ENCODE data around the gene SUPT3H.

Gene SUPT3H

DNA sequence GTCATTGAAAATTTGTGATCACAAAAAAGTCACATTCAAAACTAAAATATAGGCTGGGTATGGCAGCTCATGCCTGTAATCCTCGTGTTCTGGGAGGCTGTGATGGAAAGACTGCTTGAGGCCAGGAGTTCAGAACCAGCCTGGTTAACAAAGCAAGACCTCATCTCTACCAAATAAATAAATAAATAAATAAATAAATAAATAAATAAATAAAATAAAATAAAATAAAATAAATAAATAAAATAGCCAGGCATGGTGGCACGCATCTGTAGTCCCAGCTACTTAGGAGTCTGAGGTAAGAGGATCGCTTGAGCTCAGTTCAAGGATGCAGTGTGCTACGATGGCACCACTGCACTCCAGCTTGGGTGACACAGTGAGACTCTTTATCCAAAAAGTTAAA, 392.7 kb downstream of the SUPT3H start:
- DNase-seq = no peak

DNA sequence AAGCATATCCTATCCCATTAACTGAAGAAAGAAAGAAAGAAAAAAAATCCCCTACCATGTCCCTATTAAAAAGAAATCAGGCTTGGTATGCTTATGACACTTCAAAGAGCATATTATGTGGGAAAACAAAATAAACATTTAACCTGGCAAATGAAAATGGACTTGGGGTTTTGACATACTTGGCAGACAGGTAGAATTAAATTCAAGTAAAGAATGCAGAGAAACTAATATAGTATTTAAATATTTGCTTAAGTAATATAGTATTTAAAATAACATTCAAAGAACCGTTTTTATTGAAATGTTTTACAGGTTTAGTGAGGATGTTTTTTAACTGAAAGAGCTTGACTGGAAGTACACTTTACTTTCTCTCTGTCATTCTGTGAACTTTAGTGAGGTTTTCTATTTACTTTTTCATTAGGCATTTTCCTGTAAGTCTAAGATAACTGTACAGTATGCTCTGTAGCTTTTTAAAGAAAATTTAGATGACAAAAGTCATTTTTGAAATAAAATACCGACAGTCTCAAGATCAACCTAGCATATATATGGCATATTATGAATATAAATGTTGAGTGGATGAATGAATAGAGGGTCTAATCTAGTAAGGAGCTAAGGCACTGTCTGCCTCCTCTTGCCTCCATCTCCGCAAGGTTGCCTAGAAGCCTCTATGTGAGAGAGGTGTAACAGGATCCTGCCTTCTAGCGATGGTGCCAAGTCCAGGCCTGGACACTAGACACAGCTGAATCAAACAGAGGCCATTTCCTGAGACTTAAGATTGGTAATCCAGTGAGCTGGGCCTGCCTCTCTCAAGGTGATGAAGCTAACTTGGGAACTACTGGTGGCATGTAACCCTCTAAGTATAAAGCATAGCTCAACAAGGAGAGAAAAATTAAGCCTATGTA, 394.0 kb downstream of the SUPT3H start:
- no peak for DNase-seq

DNA sequence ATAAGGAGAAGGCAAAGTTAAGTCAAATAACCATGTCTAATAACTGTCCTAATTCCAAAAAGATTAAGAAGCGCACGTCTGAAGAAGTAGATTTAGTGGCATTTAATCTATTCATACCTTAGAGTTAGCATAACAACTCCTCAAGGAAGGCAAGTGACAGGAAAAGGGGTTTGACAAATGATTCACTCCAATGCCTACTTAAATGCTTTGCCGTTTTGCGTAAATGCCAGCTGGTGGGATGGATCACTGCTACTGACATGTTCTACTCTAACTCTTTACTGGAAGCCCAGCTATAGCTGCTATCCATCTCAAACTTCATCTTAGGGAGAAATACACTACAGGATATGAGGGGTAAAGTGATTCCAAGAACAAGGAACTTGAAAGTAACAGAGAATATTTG, 396.9 kb downstream of the SUPT3H start:
- DNase-seq = no peak

GRCh38 chr6:44976677-44977641, 400.8 kb downstream of the SUPT3H start:
- DNase-seq = no peak

DNA sequence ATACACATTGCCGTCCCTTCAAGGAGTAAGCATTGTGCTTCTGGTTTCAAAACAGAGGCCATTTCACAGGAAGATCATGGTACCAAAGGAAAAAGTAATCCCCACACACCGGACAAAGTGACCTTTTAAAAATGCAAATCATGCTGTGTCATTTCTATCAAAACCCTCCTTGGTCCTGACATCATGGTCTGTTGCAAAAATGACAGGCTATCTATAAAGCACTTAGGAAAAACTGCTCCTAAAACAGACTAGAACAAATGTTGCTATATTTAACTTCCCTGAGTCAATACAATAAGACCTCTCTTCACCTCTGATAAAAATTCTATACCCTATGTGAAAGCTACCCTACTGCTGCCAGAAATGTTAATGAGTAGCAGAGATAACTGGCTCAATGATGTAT, 403.2 kb downstream of the SUPT3H start:
- no peak for DNase-seq

DNA sequence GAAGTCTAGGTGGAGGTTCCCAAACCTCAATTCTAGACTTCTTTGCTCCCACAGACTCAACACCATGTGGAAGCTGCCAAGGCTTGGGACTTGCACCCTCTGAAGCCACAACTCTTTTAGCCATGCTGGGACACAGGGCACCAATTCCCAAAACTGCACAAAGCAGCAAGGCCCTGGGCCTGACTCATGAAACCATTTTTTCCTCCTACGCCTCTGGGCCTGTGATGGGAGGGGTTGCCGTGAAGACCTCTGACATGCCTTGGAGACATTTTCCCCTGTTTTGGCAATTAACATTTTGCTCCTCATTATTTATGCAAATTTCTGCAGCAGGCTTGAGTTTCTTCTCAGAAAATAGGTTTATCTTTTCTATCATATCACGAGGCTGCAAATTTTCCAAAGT, 405.0 kb downstream of the SUPT3H start:
- no peak for DNase-seq

DNA sequence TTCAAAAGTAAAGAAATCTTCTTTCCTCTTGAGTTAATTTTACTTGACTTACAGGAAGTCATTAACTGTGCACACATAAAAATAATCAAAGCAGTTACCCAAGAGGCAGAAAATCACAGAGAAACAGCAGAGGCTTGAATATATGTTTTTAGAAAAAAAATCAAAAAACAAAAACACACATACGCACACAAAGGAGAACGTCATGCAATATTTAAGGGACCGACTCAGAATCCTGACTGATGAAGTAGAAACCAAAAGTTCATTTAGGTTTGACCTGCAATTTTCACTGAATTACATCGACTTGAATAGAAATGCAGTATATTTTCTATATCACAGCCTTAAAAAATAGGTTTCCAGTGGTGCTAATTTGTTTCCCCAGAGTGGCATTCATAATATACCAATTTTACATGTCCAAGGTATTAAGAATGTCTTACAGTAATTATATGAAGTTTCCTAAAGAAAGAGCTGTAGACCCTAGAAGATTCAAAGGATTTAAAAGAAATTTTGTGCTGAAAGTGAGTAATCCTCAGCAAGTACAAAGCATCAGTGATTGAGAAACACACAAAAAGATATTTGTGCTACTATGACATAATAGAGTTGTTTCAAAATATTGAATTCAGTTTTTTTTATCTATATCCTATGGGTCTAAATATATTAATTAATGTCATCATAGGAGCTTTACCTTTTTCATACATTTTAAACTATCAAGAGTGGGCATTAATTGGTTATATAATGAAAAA, 408.1 kb downstream of the SUPT3H start:
- no peak for DNase-seq

DNA sequence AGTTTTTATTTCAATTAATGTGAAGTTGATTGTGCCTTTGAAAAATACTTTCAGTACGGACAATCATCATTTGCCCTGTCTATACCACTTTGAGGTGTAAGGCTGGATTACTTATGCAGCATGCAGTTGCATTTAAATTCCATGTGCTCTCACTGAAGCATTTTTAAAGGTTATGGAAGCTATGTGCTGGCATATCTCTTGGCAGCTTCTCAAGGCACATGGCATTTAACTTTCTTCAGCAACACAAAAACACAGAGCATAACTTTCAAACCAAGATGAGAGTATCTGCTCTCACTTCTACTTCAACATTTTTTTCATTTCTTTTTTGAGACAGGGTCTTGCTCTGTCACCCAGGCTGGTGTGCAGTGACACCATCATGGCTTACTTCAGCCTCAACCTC, 410.3 kb downstream of the SUPT3H start:
- no peak for DNase-seq

GRCh38 chr6:44966449-44967092, 411.2 kb downstream of the SUPT3H start:
- no peak for DNase-seq

- DNase-seq = no peak
Observed at GRCh38 chr6:44965708-44966107, 412.0 kb downstream of the SUPT3H start.

DNA sequence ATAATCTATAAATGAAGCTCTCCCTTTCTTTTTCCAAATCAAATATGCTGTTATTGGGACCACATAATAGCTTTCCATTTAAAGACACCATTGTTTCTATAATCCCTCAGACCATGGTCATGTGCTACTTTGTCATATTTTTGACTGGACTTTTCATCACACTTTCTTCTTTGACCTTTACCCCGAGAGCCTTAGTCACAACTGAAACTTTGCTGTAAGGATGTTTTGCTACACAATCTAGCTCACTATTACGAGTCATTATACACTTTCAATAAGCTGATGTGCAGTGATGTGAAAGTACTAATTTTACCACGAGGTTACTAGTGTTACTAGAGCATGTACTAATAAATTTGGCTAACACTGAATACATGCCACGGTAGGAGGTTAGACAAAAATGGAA, 416.8 kb downstream of the SUPT3H start:
- DNase-seq = no peak

DNA sequence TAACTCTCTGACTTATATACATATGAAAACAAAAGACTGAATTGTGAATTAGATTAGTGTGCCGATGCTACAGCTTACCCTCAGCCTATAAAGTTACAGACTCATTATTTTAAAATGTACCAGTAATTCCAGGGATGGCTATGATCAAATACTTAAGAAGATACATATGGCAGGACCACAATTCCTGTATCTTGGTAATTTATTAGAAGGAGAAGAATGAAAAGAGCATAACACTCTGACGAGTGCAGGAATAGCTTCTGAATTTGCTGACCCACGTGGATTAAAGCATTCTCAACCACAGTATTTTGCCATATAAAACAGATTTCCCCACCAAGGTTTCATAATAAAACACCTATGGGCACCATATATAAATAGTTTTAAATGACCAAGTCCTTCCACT, 418.1 kb downstream of the SUPT3H start:
- DNase-seq = no peak

DNA sequence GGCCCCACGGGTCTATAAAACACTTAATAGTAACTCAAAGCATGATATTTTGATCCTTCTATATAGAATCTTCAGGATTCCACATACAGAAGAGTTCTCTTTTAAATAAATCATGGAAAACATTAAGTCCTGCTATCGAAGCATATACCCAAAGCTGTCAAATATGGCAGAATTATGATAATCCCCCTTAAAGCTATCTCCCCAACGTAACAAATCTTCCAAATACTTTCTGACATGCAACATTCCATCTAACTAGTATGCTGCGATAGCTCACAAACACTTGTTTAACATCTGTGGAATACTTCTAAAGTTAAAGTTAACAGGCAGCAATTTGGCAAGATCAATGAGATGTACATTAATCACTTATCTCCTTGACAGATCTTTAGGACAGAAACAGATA, 420.6 kb downstream of the SUPT3H start:
- DNase-seq = no peak

- no peak for DNase-seq
Observed at GRCh38 chr6:44956396-44956795, 421.3 kb downstream of the SUPT3H start.

DNA sequence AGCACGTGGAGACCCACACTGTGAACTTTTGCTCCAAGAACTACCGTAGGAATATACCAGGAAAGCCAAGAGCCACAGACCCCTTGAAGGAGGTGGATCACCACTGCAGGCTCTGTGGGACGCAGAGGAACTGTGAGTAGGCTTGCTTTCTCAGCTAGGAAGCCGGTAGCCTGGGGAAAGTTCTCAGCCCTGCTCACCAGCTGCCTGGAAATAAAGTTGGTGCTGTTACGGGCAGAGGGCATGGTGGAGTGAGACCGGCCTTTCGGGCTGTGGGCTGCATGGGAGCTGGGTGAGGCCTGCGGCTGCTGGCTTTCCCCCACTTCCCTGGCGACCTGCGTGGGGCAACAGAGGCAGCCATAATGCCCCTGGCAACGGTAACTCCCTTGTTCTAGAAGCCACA, 422.6 kb downstream of the SUPT3H start:
- no peak for DNase-seq

DNA sequence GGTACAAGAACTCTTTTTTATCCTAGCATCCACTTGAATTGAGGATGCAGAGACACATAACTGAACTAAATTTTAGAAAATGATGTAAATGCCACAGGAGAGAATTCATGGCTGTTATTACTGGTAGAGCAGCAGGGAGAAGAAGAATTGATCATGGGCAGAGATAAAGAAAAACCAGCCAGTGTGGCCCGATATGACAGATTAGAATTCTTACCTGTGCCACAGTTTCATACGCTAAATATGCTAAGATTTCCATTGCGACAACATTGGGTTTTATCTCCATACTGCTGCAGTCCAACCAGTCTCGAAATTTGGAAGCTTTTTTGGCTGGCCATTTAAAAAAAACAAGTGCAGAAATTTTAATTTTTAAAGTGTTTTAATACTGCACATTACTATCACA, 423.5 kb downstream of the SUPT3H start:
- DNase-seq = no peak

GRCh38 chr6:44951253-44951747, 426.4 kb downstream of the SUPT3H start:
- DNase-seq = no peak

- no peak for DNase-seq
Observed at GRCh38 chr6:44949596-44950201, 428.0 kb downstream of the SUPT3H start.

- no peak for DNase-seq
Observed at GRCh38 chr6:44943541-44943940, 434.2 kb downstream of the SUPT3H start.

DNA sequence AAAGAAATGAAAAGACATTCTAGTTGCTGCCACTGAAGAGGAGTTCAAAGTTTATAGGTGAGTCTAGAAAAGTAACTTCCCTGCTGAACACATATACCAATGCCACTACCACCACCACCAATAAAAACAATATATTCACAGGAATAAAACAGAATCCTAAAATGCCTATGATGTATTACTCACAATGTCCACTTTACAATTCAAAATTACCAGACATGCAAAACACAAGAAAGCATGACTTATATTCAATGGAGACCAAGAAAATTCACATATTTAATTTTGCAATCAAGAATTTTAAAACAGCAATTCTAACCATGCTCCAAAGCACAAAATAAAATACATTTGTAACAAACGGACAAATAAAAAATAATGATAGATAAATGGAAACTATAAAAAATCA, 434.9 kb downstream of the SUPT3H start:
- no peak for DNase-seq

GRCh38 chr6:44942201-44942600, 435.5 kb downstream of the SUPT3H start:
- no peak for DNase-seq

- DNase-seq = no peak
Observed at GRCh38 chr6:44940367-44940766, 437.4 kb downstream of the SUPT3H start.
